ENCODE measurements around the gene UNC5CL. TPM values are rescaled to one million over a fixed set of nuclear protein-coding genes. Genes with fewer than 3 reads are reported as not detected.

The UNC5CL gene
- total and polyA plus RNA-seq, 9 of the 15 experiments (the other 6 are each of a cell fraction or from before 2014, with no cell fraction given), result 0.07 to 1.8 (median 0.62) TPM; not detected in 1

- FAIRE-seq (no peak), ATAC-seq (no peak), DNase-seq (ENCODE audit: extremely low read depth in 1 of 4, low spot score in 3 of 4) (no peak)
- H3K9me3 ChIP-seq (replicated peaks; ENCODE audit: control insufficient read depth, insufficient read depth, low read depth, low read length), result no peaks in the 10 kb centered on the region
- BruUV-seq (replicated peaks), result no TSS peak
- WGBS (ENCODE audit: insufficient coverage, low coverage, missing lambda C conversion rate), result 0% methylated on average over 4 of the region's 4 CpGs
- CTCF ChIA-PET (ENCODE audit: low intra/inter-chr PET ratio), result no interaction called here
- no peak overlapping the region for H2AFZ ChIP-seq (ENCODE audit: low read depth, low read length)
- H4K20me1 ChIP-seq (replicated peaks; ENCODE audit: control insufficient read depth, insufficient read depth, low read length), result no peaks in the 10 kb centered on the region
- no peaks in the 10 kb centered on the region for H3K79me2 ChIP-seq (ENCODE audit: control insufficient read depth, insufficient read depth, low read length)
- no peak overlapping the region for H3K4me2 ChIP-seq (ENCODE audit: insufficient read depth, low read length)
- no peak overlapping the region for H3K4me3 ChIP-seq
- in situ Hi-C loops (cut with MboI) (no loop called here), intact Hi-C loops (cut with micrococcal nuclease) (no loop called here)
- no peaks in the 10 kb centered on the region for H3K4me1 ChIP-seq (replicated peaks in 1 of 2; ENCODE audit: control insufficient read depth in 2 of 2, insufficient read depth in 2 of 2, low read length in 2 of 2)
- no peaks in the 10 kb centered on the region for H3K9me1 ChIP-seq (ENCODE audit: control insufficient read depth, insufficient read depth, low read length)
- peaks cover 0 to 12% of the 10 kb centered on the region in 2 experiments; a peak in 4 of 5 replicates for H3K27me3 ChIP-seq (ENCODE audit: control insufficient read depth in 2 of 2, insufficient read depth in 2 of 2, low read length in 2 of 2)
- no peaks in the 10 kb centered on the region for H3K36me3 ChIP-seq (ENCODE audit: control insufficient read depth, insufficient read depth, low read length)
- POLR2A ChIA-PET, result no interaction called here
- no peak overlapping the region for H3K9ac ChIP-seq (ENCODE audit: insufficient read depth in 1 of 2, low read depth in 2 of 2, low read length in 2 of 2)
- no peak overlapping the region for H3K27ac ChIP-seq (ENCODE audit: extremely low read depth, low read depth, low read length)
- TF ChIP-seq CBX3 (IDR thresholded peaks at IDR 0.05; ENCODE audit: borderline replicate concordance in 1 of 2, low read length in 2 of 2) (no peak), ZNF282 (CRISPR knock-in tag; IDR thresholded peaks at IDR 0.05) (no peak), ID3 (CRISPR knock-in tag; IDR thresholded peaks at IDR 0.05) (no peak), ID3 (tag; IDR thresholded peaks at IDR 0.05) (no peak), TCF15 (CRISPR knock-in tag; IDR thresholded peaks at IDR 0.05) (no peak), CEBPG (CRISPR knock-in tag; IDR thresholded peaks at IDR 0.05) (no peak), CEBPG (tag; conservative IDR thresholded peaks at IDR 0.05 in 1 of 2, IDR thresholded peaks at IDR 0.05 in 1 of 2) (no peak), ZZZ3 (IDR thresholded peaks at IDR 0.05) (no peak), NELFE (IDR thresholded peaks at IDR 0.05; ENCODE audit: insufficient read depth, insufficient read length) (no peak), CHD2 (IDR thresholded peaks at IDR 0.05; ENCODE audit: low read depth, low read length) (no peak), POU5F1 (IDR thresholded peaks at IDR 0.05; ENCODE audit: borderline replicate concordance, low read depth, low read length, partially characterized antibody) (no peak), ZNF644 (tag; IDR thresholded peaks at IDR 0.05; ENCODE audit: low read depth) (no peak), ZNF766 (CRISPR knock-in tag; conservative IDR thresholded peaks at IDR 0.05) (no peak), ARNT (IDR thresholded peaks at IDR 0.05) (no peak), SETDB1 (IDR thresholded peaks at IDR 0.05; ENCODE audit: low read length) (no peak), CEBPB (tag; IDR thresholded peaks at IDR 0.05) (no peak), KAT7 (CRISPR knock-in tag; IDR thresholded peaks at IDR 0.05; ENCODE audit: borderline replicate concordance) (no peak), SIN3A (IDR thresholded peaks at IDR 0.05; ENCODE audit: borderline replicate concordance in 2 of 2, control insufficient read depth in 1 of 2, low read depth in 2 of 2, low read length in 2 of 2) (no peak)
- TF ChIP-seq, protein P1, sequence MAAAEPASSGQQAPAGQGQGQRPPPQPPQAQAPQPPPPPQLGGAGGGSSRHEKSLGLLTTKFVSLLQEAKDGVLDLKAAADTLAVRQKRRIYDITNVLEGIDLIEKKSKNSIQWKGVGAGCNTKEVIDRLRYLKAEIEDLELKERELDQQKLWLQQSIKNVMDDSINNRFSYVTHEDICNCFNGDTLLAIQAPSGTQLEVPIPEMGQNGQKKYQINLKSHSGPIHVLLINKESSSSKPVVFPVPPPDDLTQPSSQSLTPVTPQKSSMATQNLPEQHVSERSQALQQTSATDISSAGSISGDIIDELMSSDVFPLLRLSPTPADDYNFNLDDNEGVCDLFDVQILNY (CRISPR knock-in tag; IDR thresholded peaks at IDR 0.05), result no peak
- TF ChIP-seq, protein P2, sequence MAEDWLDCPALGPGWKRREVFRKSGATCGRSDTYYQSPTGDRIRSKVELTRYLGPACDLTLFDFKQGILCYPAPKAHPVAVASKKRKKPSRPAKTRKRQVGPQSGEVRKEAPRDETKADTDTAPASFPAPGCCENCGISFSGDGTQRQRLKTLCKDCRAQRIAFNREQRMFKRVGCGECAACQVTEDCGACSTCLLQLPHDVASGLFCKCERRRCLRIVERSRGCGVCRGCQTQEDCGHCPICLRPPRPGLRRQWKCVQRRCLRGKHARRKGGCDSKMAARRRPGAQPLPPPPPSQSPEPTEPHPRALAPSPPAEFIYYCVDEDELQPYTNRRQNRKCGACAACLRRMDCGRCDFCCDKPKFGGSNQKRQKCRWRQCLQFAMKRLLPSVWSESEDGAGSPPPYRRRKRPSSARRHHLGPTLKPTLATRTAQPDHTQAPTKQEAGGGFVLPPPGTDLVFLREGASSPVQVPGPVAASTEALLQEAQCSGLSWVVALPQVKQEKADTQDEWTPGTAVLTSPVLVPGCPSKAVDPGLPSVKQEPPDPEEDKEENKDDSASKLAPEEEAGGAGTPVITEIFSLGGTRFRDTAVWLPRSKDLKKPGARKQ (CRISPR knock-in tag; IDR thresholded peaks at IDR 0.05), result no peak
These were observed 61.9 kb downstream of the UNC5CL start for GRCh38 chr6:40977085-40977484.

All from K562 (cell line).